HepG2 (cell line): ENCODE data around the gene LMCD1. TPM values are rescaled to one million over a fixed set of nuclear protein-coding genes. Genes with fewer than 3 reads are reported as not detected.

ENCODE experiments used
- ATAC-seq: fragments of 200-7000 bp; cut with Tn5 transposase; 3 replicates; pipeline ENCODE4 v1.9.1; 2020; ENCODE audit warnings: mild to moderate bottlenecking, moderate library complexity
- BruUV-seq: library from RNA; stranded (reverse); fragments of 400-500 nt; replicated peaks from 2 replicates; lab custom pipeline; 2021; lab: Mats Ljungman, UMichigan
- CTCF ChIA-PET: fragments of 300-600 bp; formaldehyde crosslinking; extraction: SDS; loops from one replicate; lab custom pipeline; 2021; ENCODE audit warnings: low total read pairs, inconsistent platforms, low intra/inter-chr PET ratio; lab: Yijun Ruan, JAX
- POLR2A ChIA-PET: fragments of 350-600 bp; sonication (Branson Sonifier 250); formaldehyde crosslinking; loops from one replicate; lab custom pipeline; 2020; ENCODE audit warnings: antibody characterized with exemption, inconsistent platforms; lab: Yijun Ruan, JAX
- DNase-seq: peaks from one replicate; pipeline ENCODE4 v3.0.0-alpha.2; 2015; ENCODE audit warnings: low spot score
- FAIRE-seq: peaks from 3 replicates; lab custom pipeline; 2011; peaks lifted over from hg19 to GRCh38; lab: Jason Lieb, UNC
- H2AFZ ChIP-seq: one replicate; pipeline ENCODE4 v1.6.1; 2011; ENCODE audit warnings: low read length, inconsistent platforms
- H3K27ac ChIP-seq: fragments of 300-600 bp; 3 replicates; pipeline ENCODE4 v1.8.0; 2011; ENCODE audit warnings: mixed run types, mild to moderate bottlenecking, mixed read lengths, low read length, inconsistent platforms; ENCODE audit not compliant: insufficient read depth; ENCODE audit errors: extremely low read length
- H3K27me3 ChIP-seq, 2 experiments: fragments of 200-600 bp in 1 of 2; 2 replicates in 1 of 2; 3 replicates in 1 of 2; pipeline versions ENCODE4 v1.6.0 to v1.8.0; 2011; ENCODE audit warnings: low read length in 2 of 2, mild to moderate bottlenecking in 2 of 2, moderate library complexity in 2 of 2, inconsistent platforms in 1 of 2; ENCODE audit not compliant: insufficient read depth in 2 of 2, control insufficient read depth in 1 of 2
- H3K36me3 ChIP-seq, 2 experiments: fragments of 200-600 bp in 1 of 2; replicated peaks in 1 of 2; 2 replicates in 1 of 2; 3 replicates in 1 of 2; pipeline versions ENCODE4 v1.5.1 to v1.8.0; 2011; ENCODE audit warnings: low read length in 2 of 2, inconsistent platforms in 1 of 2; ENCODE audit not compliant: insufficient read depth in 2 of 2, control insufficient read depth in 1 of 2
- H3K4me1 ChIP-seq: 2 replicates; pipeline ENCODE4 v1.5.1; 2012; ENCODE audit warnings: low read length, inconsistent platforms; ENCODE audit not compliant: insufficient read depth
- H3K4me2 ChIP-seq: 2 replicates; pipeline ENCODE4 v1.6.0; 2011; ENCODE audit warnings: low read depth, low read length, inconsistent platforms
- H3K4me3 ChIP-seq, 3 experiments: fragments of 200-600 bp in 1 of 3; sonication (generic), shearing (Covaris generic) in 1 of 3; replicated peaks in 1 of 3; 2 replicates each; pipeline ENCODE4 v1.5.1; 2011 to 2016; ENCODE audit warnings: low read length in 3 of 3, inconsistent platforms in 2 of 3, low read depth in 2 of 3, mild to moderate bottlenecking in 2 of 3, control low read depth in 1 of 3, mixed read lengths in 1 of 3; ENCODE audit not compliant: insufficient read depth in 1 of 3
- H3K79me2 ChIP-seq: one replicate; pipeline ENCODE4 v1.6.1; 2011; ENCODE audit warnings: low read length, inconsistent platforms; ENCODE audit not compliant: insufficient read depth
- H3K9ac ChIP-seq: 2 replicates; pipeline ENCODE4 v1.6.0; 2011; ENCODE audit warnings: mild to moderate bottlenecking, low read depth, low read length, inconsistent platforms; ENCODE audit not compliant: insufficient read depth
- H3K9me3 ChIP-seq: 2 replicates; pipeline ENCODE4 v1.5.1; 2012; ENCODE audit warnings: mild to moderate bottlenecking, low read length
- H4K20me1 ChIP-seq: 2 replicates; pipeline ENCODE4 v1.6.0; 2011; ENCODE audit warnings: inconsistent platforms, mild to moderate bottlenecking, low read length, moderate library complexity; ENCODE audit not compliant: insufficient read depth
- CREB3 ChIP-seq: sonication (generic); formaldehyde crosslinking; IDR thresholded peaks from 2 replicates; pipeline ENCODE4 v1.5.0; 2020; ENCODE audit warnings: missing genetic modification reagents
- FOXK2 ChIP-seq: fragments of 450-650 bp; IDR thresholded peaks from 2 replicates; pipeline ENCODE4 v1.6.1; 2016
- HMGXB4 ChIP-seq, 2 experiments: sonication (generic) in 1 of 2; formaldehyde crosslinking in 1 of 2; IDR thresholded peaks; 2 replicates each; pipeline versions ENCODE4 v1.4.0 to v1.6.1; 2018 to 2020; ENCODE audit warnings: missing genetic modification reagents in 2 of 2, borderline replicate concordance in 1 of 2, low read depth in 1 of 2, mild to moderate bottlenecking in 1 of 2, missing biosample characterization in 1 of 2
- HOXA7 ChIP-seq: sonication (generic); formaldehyde crosslinking; IDR thresholded peaks from 2 replicates; pipeline ENCODE4 v1.8.1; 2022; ENCODE audit warnings: mild to moderate bottlenecking, missing genetic modification reagents, moderate library complexity
- IKZF4 ChIP-seq: sonication (generic); formaldehyde crosslinking; IDR thresholded peaks from 2 replicates; pipeline ENCODE4 v1.5.1; 2020; ENCODE audit warnings: borderline replicate concordance, mild to moderate bottlenecking, low read depth, missing genetic modification reagents; ENCODE audit errors: not compliant biosample characterization
- POLR2A ChIP-seq, 2 experiments: IDR thresholded peaks; 2 replicates each; pipeline ENCODE4 v1.6.1; 2011; ENCODE audit warnings: low read depth in 2 of 2, low read length in 2 of 2, mild to moderate bottlenecking in 1 of 2, moderate library complexity in 1 of 2; ENCODE audit not compliant: insufficient read depth in 1 of 2
- SCMH1 ChIP-seq: sonication (generic); formaldehyde crosslinking; IDR thresholded peaks from 2 replicates; pipeline ENCODE4 v1.9.0; 2021; ENCODE audit warnings: missing genetic modification reagents, mild to moderate bottlenecking, borderline replicate concordance
- TBL1XR1 ChIP-seq: fragments of 150-350 bp; IDR thresholded peaks from 2 replicates; pipeline ENCODE4 v1.6.1; 2014; ENCODE audit warnings: borderline replicate concordance, low read length; ENCODE audit not compliant: partially characterized antibody
- THRA ChIP-seq: sonication (generic); formaldehyde crosslinking; IDR thresholded peaks from 2 replicates; pipeline ENCODE4 v1.4.0; 2020; ENCODE audit warnings: missing genetic modification reagents, borderline replicate concordance
- TMF1 ChIP-seq: sonication (generic); formaldehyde crosslinking; IDR thresholded peaks from 2 replicates; pipeline ENCODE4 v1.8.1; 2022; ENCODE audit warnings: low read depth, missing genetic modification reagents
- ZNF17 ChIP-seq: sonication (generic); formaldehyde crosslinking; IDR thresholded peaks from 2 replicates; pipeline ENCODE4 v1.5.0; 2020; ENCODE audit warnings: mild to moderate bottlenecking, missing genetic modification reagents
- WGBS: methylation state at CpG from one replicate; pipeline ENCODE4 v1.1.6; 2017; ENCODE audit warnings: low lambda C conversion rate; 5-methylcytosine and 5-hydroxymethylcytosine counted together
- in situ Hi-C: cut with HindIII; loops from 2 replicates; pipeline ENCODE4 v1.10.0; 2017; ENCODE audit warnings: low pct_unique_long_range_greater_than_20kb; ENCODE audit not compliant: extremely low pct_ligation_motif_present
- intact Hi-C: fragments of 100-400 bp; cut with micrococcal nuclease; formaldehyde crosslinking; loops from one replicate; pipeline ENCODE4 v1.10.0; 2022; ENCODE audit not compliant: unreplicated experiment
- polyA plus RNA-seq, 8 experiments: library from polyadenylated mRNA; depleted of rRNA in 3 of 8; stranded (reverse) in 7 of 8; unstranded in 1 of 8; fragments of >200 nt; fragmentation: Illumina TruSeq in 4 of 8; extraction: Trizol in 4 of 8; gene quantifications; 2 replicates each; pipeline versions ENCODE4 v1.2.1 to v1.2.3, GENCODE V29; 2011 to 2016; ENCODE audit warnings: low read depth in 4 of 8, missing spikeins in 1 of 8, mixed read lengths in 1 of 8; ENCODE audit not compliant: insufficient read depth in 1 of 8
- total RNA-seq, 5 experiments: library from RNA; depleted of rRNA; stranded (reverse); fragments of >200 nt; fragmentation: Illumina TruSeq; extraction: Trizol; gene quantifications; 2 replicates each; pipeline ENCODE4 v1.2.3, GENCODE V29; 2016; ENCODE audit warnings: low read depth in 1 of 5

Gene LMCD1
- total and polyA plus RNA-seq, 2 of the 13 experiments (the other 11 are each of a cell fraction or from before 2014, with no cell fraction given): 6.2 to 7.1 TPM

- H3K27me3 ChIP-seq: no peaks in the 10 kb centered on the region
- no peak overlapping the region for H2AFZ ChIP-seq
- H3K9ac ChIP-seq: no peak overlapping the region
- ATAC-seq: no peak
- H3K4me2 ChIP-seq: no peak overlapping the region
- H4K20me1 ChIP-seq: no peaks in the 10 kb centered on the region
- CTCF ChIA-PET: no interaction called here
- 93% methylated on average over 4 of the region's 4 CpGs for WGBS
- BruUV-seq: no TSS peak
- peaks cover 60% of the 10 kb centered on the region for H3K4me1 ChIP-seq
- in situ Hi-C loops: loop anchor here (5.0 kb wide), 1 partner anchor 62 kb away; no protein-coding TSS in a partner anchor
- no peak overlapping the region for H3K27ac ChIP-seq
- DNase-seq: no peak
- TF ChIP-seq FOXK2 (no peak), ZNF17 (no peak), TBL1XR1 (no peak), SCMH1 (CRISPR knock-in tag) (no peak), TMF1 (CRISPR knock-in tag) (no peak), POLR2A (IDR thresholded peaks at IDR 0.05; ENCODE audit: insufficient read depth in 1 of 2, low read depth in 2 of 2, low read length in 2 of 2) (no peak), CREB3 (no peak), HOXA7 (CRISPR knock-in tag) (no peak), IKZF4 (CRISPR knock-in tag) (no peak), THRA (CRISPR knock-in tag) (no peak), HMGXB4 (CRISPR knock-in tag; IDR thresholded peaks at IDR 0.05; ENCODE audit: borderline replicate concordance in 1 of 2, low read depth in 1 of 2) (no peak)
- TF ChIP-seq, all 625 proteins: peak for 0
- no peaks in the 10 kb centered on the region for H3K79me2 ChIP-seq
- no peaks in the 10 kb centered on the region for H3K36me3 ChIP-seq
- H3K9me3 ChIP-seq: no peaks in the 10 kb centered on the region
- intact Hi-C loops: loop anchor here (10.0 kb wide), 1 partner anchor 100 kb away; no protein-coding TSS in a partner anchor
- POLR2A ChIA-PET: no interaction called here
- FAIRE-seq: no peak
- no peak overlapping the region for H3K4me3 ChIP-seq
These were observed 3.0 kb downstream of the LMCD1 start for GRCh38 chr3:8504611-8504973.
